EH (cell line): ENCODE measurements around the gene STARD3.

Source experiments
- DNase-seq: peaks from one replicate; pipeline ENCODE4 v3.0.0-alpha.2; 2015; ENCODE audit warnings: low read depth

Gene STARD3

DNA sequence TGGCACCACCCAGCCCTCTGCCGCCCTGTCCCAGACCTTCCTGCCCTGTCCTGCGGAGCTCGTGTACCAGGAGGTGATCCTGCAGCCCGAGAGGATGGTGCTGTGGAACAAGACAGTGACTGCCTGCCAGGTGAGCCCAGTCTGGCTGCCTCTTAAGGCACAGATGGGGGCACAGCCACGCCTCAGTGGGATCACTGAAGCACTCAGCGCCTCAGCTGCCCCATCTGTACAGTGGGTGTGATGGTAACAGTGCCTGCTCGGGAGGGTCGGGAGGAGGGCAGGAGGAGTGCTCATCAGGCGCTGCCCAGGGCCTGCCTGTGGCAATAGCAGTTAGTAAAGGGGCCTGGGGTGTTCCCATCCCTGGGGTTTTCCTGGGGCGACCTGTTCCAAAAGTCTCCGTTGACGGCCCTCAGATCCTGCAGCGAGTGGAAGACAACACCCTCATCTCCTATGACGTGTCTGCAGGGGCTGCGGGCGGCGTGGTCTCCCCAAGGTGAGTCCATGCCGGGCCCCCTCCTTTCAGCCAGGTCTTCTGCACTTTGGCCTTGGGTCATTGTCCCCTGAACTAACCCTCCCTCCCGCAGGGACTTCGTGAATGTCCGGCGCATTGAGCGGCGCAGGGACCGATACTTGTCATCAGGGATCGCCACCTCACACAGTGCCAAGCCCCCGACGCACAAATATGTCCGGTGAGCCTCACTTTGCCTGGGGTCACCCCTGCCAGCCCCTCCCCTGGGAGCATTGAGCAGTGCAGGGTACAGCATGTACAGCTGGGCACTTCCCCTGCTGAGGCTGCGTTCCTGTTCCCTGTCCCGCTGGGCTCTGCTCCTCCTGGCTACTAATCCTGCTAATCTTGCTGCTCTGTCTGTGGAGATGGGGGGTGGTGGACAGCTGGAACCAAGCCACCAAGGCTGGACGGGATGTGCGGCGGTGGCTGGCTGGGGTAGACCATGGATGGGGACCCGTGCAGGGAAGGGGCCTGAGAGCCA, 23.7 kb downstream of the STARD3 start:
- no peak for DNase-seq

DNA sequence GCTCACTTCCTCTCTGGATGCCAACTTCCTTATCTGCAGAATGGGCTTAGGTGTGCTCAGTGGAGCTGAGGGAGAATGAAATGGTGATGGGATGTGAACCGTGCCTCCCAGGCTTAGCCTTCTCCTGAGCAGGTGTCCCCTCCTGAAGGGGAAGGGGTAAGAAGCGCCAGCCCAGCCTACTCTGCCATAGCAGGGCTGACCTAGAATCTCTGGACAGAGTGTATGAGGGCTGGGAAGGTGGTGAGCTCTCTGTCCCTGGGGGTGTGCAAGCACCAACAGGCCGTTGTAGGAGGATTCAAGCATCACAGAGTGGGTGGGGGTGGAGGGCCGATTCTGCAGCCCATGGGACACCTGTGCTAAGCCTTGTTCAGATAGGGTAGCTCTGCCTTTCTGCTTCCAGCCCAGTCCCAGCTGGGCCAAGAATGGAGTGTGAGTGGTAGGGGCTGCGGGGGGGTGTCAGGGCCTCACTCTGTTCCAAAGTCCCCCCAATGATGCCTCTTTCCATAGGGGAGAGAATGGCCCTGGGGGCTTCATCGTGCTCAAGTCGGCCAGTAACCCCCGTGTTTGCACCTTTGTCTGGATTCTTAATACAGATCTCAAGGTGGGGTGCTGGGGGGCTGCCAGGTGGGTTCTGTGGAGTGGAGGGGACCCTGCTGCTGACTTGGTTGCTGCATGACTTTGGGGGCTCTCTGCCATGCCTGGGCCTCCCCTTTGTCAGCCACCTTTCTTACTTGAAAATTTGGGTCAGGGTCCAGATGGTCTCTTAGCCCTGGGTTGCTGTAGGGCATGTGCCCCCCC, 25.0 kb downstream of the STARD3 start:
- no peak for DNase-seq

DNA sequence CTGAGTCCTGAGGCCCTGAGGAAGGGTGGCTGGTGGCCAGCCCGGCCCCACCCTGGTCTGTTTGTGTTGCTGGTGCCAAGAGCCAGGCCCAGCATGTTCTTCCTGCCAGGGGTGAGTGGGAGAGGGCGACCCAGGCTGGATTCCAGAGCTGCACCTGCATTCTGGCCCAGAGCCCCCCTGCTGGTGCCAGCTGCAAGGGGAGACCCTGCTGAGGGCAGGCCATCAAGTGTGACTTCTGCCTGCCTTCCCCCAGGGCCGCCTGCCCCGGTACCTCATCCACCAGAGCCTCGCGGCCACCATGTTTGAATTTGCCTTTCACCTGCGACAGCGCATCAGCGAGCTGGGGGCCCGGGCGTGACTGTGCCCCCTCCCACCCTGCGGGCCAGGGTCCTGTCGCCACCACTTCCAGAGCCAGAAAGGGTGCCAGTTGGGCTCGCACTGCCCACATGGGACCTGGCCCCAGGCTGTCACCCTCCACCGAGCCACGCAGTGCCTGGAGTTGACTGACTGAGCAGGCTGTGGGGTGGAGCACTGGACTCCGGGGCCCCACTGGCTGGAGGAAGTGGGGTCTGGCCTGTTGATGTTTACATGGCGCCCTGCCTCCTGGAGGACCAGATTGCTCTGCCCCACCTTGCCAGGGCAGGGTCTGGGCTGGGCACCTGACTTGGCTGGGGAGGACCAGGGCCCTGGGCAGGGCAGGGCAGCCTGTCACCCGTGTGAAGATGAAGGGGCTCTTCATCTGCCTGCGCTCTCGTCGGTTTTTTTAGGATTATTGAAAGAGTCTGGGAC, 25.8 kb downstream of the STARD3 start:
- no peak for DNase-seq

DNA sequence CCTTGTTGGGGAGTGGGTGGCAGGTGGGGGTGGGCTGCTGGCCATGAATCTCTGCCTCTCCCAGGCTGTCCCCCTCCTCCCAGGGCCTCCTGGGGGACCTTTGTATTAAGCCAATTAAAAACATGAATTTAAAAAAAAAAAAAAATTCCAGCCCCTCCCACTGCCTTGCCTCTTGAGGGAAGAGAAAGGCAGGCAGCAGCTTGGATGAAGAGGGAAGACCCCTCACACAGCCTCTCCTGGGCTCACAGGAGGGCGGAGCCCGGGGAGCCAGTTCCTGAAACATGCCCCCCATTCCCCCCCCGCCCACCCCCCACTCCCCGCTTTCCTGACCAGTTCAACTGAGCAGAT, 26.4 kb downstream of the STARD3 start:
- no peak for DNase-seq

DNA sequence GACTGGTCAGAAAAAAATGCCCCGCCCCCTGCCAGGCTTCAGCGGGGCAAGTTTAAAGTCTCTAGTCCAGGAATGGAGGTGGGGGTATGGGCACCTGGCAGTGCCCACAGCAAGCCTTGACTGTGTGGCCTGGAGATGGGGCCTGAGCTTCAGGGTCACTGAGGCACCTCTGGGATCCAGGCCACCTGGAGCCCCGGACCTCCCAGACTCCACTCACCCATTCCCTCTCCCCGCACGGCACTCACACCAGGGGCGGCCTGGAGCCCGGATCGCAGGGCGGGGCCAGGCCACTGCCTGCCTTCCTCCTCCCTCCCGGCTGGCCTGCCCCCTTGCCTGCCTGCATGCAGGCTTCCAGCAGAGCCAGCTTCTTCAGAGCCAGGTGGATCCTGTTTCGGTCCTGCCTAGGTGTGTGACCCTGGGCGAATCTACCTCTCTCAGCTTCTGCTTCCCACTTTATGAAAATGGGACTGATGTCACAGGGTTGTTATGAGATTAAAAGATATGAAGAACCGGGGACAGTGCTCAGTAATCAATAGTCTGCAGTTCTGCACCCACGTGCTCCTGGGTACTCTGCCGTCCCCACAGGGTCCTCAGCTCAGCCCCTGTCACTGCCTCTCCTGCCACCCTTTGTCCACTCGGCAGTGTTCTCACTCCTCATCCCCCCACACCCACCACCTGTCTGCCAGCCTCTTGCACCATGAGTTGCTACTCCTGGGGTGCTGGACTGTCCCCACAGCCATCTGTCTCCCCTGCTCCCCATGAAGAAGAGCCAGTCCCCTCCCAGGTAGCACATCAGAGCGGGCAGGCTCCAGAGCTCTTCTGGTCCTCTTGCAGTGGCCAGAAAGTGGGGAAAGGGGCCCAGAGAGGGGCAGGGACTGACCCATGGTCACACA, 27.0 kb downstream of the STARD3 start:
- DNase-seq, result peak; percentile 49

DNA sequence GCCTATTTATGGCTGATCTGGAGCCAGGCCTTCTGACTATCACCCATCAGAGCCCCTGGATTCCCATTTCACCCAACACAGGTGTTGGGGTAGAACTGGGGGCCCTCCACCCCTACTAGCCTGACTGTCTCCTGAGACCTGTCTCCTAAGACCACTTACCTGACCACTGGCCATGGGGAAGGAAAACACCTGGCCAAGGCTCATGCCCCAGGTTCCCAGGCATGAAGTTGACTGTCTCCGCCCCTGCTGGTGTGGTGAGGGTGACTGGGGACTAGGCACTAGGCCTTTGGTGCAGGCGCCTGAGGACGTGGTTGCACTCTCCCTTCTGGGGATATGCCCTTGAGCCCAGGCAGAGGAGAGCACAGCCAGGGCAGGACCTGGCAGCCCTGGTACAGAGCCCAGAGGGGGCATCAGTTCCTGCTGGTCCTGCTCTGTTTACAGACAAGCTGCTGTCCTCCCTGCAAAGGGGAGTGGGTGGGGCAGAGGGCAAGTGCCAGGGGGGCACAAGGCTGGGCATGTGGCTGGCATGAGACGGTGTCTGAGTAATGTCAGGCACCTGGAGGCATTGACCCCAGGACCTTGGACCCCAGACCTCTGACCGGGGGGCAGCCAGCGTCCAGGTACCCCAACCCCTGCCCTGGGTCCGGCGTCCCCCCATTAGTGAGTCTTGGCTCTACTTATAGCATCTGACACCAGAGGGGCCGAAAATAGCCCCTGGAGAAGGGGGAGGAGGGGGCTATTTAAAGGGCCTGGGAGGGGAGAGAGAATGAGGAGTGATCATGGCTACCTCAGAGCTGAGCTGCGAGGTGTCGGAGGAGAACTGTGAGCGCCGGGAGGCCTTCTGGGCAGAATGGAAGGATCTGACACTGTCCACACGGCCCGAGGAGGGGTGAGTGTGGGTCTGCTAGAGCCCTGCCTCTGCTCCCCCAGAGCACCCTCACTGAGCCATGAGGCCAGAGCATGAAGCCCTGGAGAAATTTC, 27.9 kb downstream of the STARD3 start, which contains the start of gene TCAP:
Gene TCAP, plus strand, starts transcription at position 769 of the 981 bp plus-strand sequence. Its CDS starts 11 bp downstream, at position 780.
- no peak for DNase-seq

DNA sequence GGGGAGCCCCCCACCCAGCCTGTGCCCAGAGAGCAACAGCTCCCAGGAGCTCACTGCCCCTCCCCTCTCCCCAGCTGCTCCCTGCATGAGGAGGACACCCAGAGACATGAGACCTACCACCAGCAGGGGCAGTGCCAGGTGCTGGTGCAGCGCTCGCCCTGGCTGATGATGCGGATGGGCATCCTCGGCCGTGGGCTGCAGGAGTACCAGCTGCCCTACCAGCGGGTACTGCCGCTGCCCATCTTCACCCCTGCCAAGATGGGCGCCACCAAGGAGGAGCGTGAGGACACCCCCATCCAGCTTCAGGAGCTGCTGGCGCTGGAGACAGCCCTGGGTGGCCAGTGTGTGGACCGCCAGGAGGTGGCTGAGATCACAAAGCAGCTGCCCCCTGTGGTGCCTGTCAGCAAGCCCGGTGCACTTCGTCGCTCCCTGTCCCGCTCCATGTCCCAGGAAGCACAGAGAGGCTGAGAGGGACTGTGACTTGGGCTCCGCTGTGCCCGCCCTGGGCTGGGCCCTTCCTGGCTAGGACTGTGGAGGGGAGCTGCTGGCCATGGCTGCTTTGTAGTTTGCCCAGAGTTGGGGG, 28.8 kb downstream of the STARD3 start:
- DNase-seq, result no peak

DNA sequence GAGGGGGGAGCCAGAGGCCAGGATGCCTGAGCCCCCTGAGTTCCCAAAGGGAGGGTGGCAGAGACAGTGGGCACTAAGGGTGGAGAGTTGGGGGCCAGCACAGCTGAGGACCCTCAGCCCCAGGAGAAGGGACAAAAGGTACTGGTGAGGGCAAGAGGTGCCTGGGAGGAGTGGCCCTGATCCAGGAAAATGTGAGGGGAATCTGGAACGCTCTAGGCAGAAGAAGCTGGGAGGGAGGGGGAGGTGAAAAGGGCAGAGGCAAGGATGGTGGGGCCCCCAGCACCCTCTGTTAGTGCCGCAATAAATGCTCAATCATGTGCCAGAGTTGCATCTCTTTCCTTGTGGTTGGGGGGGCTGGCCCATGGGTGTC, 29.3 kb downstream of the STARD3 start:
- no peak for DNase-seq

DNA sequence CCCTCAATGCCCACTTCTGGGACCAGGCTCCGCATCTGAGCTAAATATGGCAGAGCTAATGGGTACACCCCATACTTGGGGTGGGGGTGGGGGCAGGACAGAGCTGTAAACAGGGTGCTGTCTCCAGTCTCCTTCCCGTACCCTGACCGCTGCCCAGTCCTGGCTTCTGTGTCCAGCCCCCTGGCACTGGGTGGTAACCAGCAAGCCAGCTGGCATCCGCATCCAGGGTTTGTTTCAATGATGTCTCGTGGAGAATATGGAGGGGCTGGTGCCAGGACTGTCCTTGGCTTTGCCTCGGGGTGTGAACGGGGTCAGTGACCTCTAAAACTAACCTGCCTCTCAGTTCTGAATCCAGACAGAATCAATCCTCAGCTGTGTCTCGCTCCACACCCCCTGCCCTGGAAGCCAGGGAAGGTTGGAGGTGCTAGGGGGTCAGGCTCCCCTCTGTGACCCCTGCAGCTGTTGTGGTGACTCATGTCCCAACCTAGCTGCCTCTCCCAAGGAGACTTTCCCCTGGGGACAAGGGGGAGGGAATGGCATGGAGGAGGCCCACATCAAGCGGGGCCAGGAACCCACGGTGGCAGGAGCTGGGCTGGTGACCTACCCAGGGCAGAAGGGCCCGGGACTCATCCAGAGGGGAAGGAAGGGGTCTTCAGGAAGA, 29.8 kb downstream of the STARD3 start:
- DNase-seq, result no peak

DNA sequence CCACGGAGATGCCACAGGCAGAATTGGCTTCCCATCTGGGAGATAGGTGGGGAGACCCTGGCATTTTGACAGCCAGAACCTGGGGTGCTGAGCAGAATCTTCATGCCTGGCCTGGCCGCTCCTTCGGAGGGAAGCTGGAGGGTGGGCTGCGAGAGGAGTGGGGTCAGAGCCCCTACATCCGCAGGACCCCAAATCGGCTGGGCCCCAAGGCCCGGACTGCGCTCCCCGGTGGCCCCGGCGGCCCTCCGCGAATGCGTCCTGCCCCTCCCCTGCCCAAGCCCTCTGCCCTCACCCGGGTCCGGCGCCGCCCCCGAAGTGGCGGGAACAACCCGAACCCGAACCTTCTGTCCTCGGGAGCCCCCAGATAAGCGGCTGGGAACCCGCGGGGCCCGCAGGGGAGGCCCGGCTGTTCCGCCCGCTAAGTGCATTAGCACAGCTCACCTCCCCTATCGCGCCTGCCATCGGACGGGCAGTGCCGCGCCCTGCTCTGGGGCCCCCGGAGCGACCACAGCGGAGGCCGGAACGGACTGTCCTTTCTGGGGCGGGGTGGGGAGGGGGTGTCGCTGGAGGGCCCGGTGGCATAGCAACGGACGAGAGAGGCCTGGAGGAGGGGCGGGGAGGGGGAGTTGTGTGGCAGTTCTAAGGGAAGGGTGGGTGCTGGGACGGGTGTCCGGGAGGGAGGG, 30.5 kb downstream of the STARD3 start:
- DNase-seq, result no peak

DNA sequence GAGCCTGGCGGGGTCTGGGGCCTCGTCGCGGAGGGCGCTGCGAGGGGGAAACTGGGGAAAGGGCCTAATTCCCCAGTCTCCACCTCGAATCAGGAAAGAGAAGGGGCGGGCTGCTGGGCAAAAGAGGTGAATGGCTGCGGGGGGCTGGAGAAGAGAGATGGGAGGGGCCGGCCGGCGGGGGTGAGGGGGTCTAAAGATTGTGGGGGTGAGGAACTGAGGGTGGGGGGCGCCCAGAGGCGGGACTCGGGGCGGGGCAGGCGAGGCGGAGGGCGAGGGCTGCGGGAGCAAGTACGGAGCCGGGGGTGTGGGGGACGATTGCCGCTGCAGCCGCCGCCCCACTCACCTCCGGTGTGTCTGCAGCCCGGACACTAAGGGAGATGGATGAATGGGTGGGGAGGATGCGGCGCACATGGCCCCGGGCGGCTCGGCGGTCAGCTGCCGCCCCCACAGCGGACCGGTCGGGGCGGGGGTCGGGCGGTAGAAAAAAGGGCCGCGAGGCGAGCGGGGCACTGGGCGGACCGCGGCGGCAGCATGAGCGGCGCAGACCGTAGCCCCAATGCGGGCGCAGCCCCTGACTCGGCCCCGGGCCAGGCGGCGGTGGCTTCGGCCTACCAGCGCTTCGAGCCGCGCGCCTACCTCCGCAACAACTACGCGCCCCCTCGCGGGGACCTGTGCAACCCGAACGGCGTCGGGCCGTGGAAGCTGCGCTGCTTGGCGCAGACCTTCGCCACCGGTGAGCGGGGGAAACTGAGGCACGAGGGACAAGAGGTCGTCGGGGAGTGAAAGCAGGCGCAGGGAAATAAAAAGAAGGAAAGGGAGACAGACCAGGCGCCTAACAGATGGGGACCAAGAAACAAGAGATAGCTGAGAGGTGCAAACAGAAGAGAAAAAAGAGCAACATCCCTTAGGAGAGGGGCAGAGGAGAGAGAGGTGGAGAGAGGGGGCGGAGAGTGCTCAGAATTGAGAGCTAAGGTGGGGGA, 31.3 kb downstream of the STARD3 start, which contains the start of gene PNMT:
Gene PNMT, plus strand, starts transcription at position 509 of the 980 bp plus-strand sequence. Its CDS starts 23 bp downstream, at position 532.
- DNase-seq, result peak; percentile 51

DNA sequence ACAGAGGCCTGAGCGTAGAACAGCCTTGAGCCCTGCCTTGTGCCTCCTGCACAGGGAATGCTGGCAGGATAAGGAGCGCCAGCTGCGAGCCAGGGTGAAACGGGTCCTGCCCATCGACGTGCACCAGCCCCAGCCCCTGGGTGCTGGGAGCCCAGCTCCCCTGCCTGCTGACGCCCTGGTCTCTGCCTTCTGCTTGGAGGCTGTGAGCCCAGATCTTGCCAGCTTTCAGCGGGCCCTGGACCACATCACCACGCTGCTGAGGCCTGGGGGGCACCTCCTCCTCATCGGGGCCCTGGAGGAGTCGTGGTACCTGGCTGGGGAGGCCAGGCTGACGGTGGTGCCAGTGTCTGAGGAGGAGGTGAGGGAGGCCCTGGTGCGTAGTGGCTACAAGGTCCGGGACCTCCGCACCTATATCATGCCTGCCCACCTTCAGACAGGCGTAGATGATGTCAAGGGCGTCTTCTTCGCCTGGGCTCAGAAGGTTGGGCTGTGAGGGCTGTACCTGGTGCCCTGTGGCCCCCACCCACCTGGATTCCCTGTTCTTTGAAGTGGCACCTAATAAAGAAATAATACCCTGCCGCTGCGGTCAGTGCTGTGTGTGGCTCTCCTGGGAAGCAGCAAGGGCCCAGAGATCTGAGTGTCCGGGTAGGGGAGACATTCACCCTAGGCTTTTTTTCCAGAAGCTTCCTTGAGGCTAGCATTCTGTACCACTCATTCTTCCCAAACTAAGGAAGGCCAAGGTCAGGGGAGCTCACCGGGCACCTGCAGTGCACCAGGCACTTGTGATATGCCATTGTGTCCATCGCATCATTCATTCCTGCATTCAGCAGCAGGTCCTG, 33.2 kb downstream of the STARD3 start:
- no peak for DNase-seq

DNA sequence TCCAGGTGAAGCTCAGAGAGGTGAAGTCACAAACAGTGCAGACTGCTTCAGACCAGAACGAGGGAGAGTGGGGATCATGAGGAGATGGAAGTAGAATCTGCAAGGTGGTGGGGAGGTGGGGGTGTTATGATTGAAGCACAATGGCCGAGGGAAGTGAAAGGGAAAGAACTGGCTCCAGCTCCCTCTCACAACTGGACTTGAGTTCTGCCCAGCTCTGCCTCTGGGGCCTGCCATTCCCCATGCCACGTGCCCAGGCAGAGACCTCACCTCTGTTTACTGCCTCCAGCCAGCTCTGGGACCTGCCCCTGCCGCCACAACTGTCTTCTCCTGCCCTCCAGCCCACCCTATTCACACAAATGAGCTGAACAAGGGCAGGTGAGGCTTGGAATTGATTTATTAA, 33.8 kb downstream of the STARD3 start:
- DNase-seq, result no peak

DNA sequence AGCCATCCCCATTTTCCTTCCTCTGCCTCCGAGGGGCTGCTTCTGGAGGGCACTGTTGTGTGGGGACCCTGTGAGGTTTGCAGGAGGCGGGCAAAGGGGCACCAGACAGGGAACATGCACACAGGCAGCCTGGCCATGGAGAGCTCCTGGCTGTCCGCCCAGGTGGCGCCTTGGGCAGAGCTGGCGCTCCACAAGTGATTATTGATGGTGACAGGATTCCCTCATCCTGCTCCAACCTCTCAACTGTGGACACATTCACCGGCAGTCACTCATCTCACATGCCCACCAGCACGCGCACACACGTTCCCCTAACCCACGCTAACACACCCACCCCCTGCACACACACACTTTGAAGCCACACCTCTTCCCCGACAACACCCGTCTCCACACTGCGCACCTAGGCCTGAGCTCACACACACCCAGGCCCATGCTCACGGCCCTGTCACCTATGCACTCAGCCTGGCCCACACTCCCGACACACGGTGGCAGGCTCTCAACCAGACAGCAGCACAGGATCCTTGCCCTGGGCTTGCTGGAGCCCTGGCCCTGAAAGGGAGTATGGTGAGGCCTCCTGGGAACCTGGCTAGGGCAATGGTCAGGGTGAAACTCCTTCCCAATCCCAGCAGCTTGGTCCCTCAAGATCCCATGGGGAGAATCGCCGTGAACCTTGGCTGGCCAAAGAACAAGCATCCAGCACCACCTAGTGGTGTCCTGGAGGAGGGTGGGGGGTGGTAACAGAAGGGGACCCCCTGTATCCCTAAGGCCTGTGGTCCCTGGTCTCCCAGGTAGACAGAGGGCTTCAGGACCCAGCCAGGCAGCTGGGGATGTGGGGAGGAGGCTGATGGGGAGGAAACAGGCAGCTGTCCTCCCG, 34.9 kb downstream of the STARD3 start:
- peak; percentile 44 for DNase-seq
